Glomerular visceral epithelial cell (primary cell): Measurements from ENCODE around the gene CNR2.
"Not testable (repeated sequence)": the region's sequence is repeated elsewhere in the genome, so short reads cannot be mapped to it uniquely, and the experiment has no call there.

Experiments used
- DNase-seq: peaks from one replicate; pipeline ENCODE4 v3.0.0-alpha.2; 2016; ENCODE audit errors: extremely low spot score

Gene CNR2

DNA sequence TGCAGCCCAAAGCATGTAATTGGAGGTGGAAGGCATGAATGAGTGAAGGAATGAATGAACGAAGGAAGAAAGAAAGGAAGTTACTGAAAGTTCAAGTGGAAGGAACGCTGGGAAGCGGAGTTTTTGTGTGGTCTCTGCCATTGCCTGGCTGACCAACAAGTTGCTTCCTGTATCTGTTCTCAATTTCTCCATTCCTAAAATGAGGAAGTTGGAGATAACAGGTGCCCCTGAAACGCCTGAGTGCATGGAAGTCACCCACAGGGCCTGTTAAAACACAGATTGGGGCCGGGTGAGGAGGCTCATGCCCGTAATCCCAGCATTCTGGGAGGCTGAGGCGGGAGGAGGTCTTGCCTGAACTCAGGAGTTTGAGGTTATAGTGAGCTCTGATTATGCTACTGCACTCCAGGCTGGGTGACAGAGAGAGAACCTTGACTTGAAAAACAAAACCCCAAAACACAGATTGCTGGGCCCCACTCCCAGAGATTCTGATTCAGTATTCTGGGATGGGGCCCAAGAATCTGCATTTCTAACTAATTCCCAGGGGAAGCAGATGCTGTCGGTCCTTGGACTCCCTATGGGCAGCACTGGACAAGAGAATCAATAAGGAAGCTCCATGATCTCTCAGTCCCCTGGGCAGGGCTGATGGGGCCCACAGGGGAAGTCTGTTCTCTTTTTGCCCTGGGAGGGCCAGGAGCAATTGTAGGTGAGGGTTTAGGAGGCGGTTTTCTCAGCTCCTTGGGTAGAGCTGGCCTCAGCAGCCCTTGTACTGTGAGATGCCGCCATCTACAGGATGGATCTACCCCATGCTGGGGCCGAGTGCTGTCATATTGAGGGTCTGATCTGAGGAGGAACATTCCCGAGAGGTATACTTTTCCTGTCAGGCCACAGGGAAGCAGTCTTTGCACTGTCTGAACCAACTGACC is 3.3 kb upstream of the CNR2 start:
- peak; percentile 89 for DNase-seq

DNA sequence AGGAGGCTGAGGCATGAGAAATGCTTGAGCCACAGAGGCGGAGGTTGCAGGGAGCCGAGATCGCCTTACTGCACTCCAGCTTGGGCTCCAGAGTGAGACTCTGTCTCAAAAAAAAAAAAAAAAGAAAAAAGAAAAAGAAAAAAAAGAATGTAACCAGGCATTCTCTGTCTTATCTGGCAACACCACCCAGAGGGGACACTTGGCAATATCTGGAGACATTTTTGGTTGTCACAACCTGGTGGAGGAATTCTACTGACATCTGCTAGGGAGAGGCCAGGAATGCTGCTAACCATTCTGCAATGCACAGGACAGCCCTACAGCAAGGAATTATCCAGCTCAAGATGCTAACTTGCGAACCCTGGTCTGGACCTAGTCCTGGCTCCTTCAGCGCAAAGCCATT is 2.3 kb upstream of the CNR2 start:
- no peak for DNase-seq

GRCh38 chr1:23914921-23915320 is 1.8 kb upstream of the CNR2 start:
- no peak for DNase-seq

- DNase-seq = no peak
These were observed 1.2 kb downstream of the CNR2 start for GRCh38 chr1:23911921-23912320.

DNA sequence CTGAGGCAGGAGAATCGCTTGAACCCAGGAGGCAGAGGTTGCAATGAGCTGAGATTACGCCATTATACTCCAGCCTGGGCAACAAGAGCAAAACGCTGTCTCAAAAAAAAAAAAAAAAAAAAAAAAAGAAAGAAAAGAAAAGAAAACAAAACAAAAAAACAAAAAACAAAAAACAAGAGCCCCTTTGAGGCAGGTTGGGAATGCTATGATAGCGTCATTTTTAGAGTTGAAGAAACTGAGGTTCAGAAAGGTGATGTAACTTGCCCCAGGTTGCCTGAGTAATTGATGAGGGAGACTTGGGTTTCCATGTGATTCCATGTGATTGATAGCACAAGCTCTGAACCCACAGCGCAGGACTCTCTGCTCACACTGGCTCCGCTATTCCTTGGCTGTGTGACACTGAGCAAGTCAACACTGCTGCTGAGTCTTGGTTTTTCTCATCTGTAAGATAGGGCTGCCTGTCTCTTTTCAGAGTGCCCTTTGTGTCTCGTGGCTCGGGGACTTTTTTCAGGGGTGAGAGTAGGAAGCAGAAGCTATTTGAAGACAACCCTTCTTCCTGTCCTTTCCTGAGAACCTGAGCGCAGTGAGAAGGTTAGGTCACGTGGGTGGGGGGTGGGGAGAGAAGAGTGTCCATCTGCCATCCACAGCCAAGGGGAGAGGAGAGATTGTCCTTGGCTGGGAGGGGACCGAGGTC is 2.5 kb downstream of the CNR2 start:
- no peak for DNase-seq

- no peak for DNase-seq
These were observed 3.0 kb downstream of the CNR2 start for GRCh38 chr1:23910144-23910543.

DNA sequence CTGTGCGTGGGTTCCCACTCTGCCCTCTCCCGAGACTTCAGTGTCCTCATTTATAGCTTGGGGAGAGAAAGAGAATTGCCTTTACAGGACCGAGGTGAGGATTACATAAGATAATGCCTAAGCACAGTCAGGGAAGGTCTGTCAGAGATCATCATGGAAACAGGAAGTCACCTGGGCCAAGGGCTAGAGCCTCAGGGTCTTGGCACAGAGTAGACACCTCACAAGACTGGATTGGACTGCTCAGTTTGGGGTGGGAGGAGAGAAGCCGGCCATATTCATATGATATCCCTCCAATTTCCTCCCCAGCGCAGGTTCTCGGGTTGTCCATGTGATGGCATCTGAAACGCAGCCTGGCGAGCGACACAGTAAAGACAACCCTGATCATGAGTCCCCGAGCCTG is 3.8 kb downstream of the CNR2 start:
- DNase-seq = no peak

GRCh38 chr1:23908453-23909341 is 4.5 kb downstream of the CNR2 start:
- peak; percentile 32 for DNase-seq

GRCh38 chr1:23906731-23907130 is 6.4 kb downstream of the CNR2 start:
- no peak for DNase-seq

GRCh38 chr1:23905461-23906025 is 7.6 kb downstream of the CNR2 start:
- DNase-seq = no peak

GRCh38 chr1:23904748-23905357 is 8.3 kb downstream of the CNR2 start:
- peak; percentile 38 for DNase-seq

DNA sequence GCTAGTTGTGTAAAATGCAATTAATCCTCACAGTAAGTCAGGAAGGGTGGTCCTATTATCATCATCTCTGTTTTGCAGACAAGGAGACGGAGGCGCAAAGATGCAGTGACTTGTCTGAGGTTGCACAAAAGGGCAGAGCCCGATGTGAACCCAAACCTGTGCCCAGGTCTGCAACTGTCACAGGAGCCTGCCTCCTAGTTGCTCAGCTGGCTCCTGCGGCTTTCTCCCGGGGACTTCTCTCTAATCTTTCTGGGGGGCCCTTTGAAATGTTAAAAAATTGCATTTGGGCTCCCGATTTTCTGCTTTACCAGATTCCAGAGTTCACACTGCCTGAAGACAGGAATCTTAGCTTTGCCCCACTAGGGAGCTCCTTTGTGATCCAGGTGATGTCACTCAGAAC is 9.4 kb downstream of the CNR2 start:
- DNase-seq = no peak

GRCh38 chr1:23902321-23903278 is 10.6 kb downstream of the CNR2 start:
- DNase-seq = no peak

- DNase-seq = not testable (repeated sequence)
These were observed 13.1 kb downstream of the CNR2 start for GRCh38 chr1:23900017-23900416.

DNA sequence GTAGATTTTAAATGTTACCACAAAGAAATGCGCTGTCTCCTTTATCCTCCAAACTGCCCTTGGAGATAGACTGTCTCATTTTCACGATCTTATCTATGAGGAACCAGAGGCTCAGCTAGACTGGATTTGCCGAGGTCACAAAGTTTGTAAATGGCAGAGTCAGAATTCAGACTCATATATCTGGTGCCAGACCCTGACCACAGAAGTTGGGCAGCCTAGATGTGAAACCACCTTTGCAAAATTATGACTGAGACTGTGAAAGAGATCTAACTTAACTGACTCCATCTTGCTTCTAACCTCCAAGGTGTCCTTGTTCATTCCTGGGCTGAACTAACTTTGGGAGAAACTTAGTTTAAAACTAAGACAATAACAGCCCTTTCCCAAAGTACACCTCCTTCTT is 14.1 kb downstream of the CNR2 start:
- DNase-seq = no peak

DNA sequence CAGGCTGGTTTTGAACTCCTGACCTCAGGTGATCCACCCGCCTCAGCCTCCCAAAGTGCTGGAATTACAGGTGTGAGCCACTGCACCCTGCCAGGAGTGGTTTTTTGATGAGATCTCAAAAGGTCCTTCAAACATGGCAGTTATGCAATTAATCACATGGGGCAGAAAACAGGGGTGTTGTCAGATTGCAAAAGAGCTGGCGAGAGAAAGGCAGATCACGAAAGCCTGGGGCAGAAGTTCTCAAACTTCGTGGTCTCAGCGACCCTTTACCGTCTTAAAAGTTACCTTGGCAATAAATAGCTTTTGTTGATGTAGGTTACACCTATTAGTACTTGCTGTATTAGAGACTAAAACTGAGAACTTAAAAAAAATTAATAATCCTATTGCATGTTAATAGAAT is 16.1 kb downstream of the CNR2 start:
- no peak for DNase-seq

GRCh38 chr1:23896491-23896890 is 16.7 kb downstream of the CNR2 start:
- no peak for DNase-seq

- DNase-seq = no peak
These were observed 17.2 kb downstream of the CNR2 start for GRCh38 chr1:23895993-23896392.

- DNase-seq = no peak
These were observed 18.1 kb downstream of the CNR2 start for GRCh38 chr1:23895082-23895481.

- no peak for DNase-seq
These were observed 24.1 kb downstream of the CNR2 start for GRCh38 chr1:23889074-23889473.
